GM21529 (cell line): Measurements from ENCODE around the gene XPR1.
"Not testable (repeated sequence)": the region's sequence is repeated elsewhere in the genome, so short reads cannot be mapped to it uniquely, and the experiment has no call there.

Experiments
- ATAC-seq: cut with Tn5 transposase; IDR thresholded peaks from one replicate; pipeline ENCODE4 v1.9.1; 2021; ENCODE audit not compliant: unreplicated experiment

The XPR1 gene

GRCh38 chr1:180643693-180644092 is 11.9 kb downstream of the XPR1 start:
- ATAC-seq: no peak

GRCh38 chr1:180644526-180645192 is 12.8 kb downstream of the XPR1 start:
- ATAC-seq: no peak

- not testable (repeated sequence) for ATAC-seq
Measured at GRCh38 chr1:180645261-180645660, 13.4 kb downstream of the XPR1 start.

GRCh38 chr1:180646093-180646492 is 14.3 kb downstream of the XPR1 start:
- no peak for ATAC-seq

GRCh38 chr1:180646547-180646946 is 14.7 kb downstream of the XPR1 start:
- ATAC-seq: no peak

- ATAC-seq: no peak
Measured at GRCh38 chr1:180652792-180653191, 21.0 kb downstream of the XPR1 start.

GRCh38 chr1:180662709-180663108 is 30.9 kb downstream of the XPR1 start:
- ATAC-seq: no peak

- ATAC-seq: no peak
Measured at GRCh38 chr1:180670681-180671080, 38.9 kb downstream of the XPR1 start.

- no peak for ATAC-seq
Measured at GRCh38 chr1:180672105-180672504, 40.3 kb downstream of the XPR1 start.

- no peak for ATAC-seq
Measured at GRCh38 chr1:180672505-180672904, 40.7 kb downstream of the XPR1 start.

GRCh38 chr1:180674603-180675530 is 43.0 kb downstream of the XPR1 start:
- no peak for ATAC-seq

GRCh38 chr1:180675586-180675985 is 43.8 kb downstream of the XPR1 start:
- no peak for ATAC-seq

GRCh38 chr1:180680558-180681144 is 48.8 kb downstream of the XPR1 start:
- no peak for ATAC-seq

- not testable (repeated sequence) for ATAC-seq
Measured at GRCh38 chr1:180683117-180683516, 51.3 kb downstream of the XPR1 start.

- no peak for ATAC-seq
Measured at GRCh38 chr1:180691322-180691913, 59.6 kb downstream of the XPR1 start.

GRCh38 chr1:180693564-180694244 is 61.9 kb downstream of the XPR1 start:
- ATAC-seq: no peak

GRCh38 chr1:180695282-180695681 is 63.5 kb downstream of the XPR1 start:
- ATAC-seq: no peak

GRCh38 chr1:180696361-180696760 is 64.5 kb downstream of the XPR1 start:
- no peak for ATAC-seq

- ATAC-seq: no peak
Measured at GRCh38 chr1:180698580-180698979, 66.8 kb downstream of the XPR1 start.

- ATAC-seq: not testable (repeated sequence)
Measured at GRCh38 chr1:180702376-180702775, 70.6 kb downstream of the XPR1 start.

GRCh38 chr1:180710746-180711145 is 78.9 kb downstream of the XPR1 start:
- ATAC-seq: not testable (repeated sequence)
